GM12864 (cell line): Measurements from ENCODE around the gene MTNR1B.

Experiments
- DNase-seq: peaks from one replicate; pipeline ENCODE4 v3.0.0-alpha.2; 2011; ENCODE audit warnings: low read depth
- H3K4me3 ChIP-seq: 2 replicates; pipeline ENCODE4 v1.5.1; 2011; ENCODE audit warnings: mild to moderate bottlenecking, low read depth, low read length, control low read depth
- TF ChIP-seq, protein P1 (sequence below): IDR thresholded peaks from 2 replicates; pipeline ENCODE4 v1.5.1; 2011; ENCODE audit warnings: low read depth, mild to moderate bottlenecking, moderate library complexity, low read length, control low read depth, inconsistent platforms; ENCODE audit errors: missing control alignments

Gene MTNR1B

DNA sequence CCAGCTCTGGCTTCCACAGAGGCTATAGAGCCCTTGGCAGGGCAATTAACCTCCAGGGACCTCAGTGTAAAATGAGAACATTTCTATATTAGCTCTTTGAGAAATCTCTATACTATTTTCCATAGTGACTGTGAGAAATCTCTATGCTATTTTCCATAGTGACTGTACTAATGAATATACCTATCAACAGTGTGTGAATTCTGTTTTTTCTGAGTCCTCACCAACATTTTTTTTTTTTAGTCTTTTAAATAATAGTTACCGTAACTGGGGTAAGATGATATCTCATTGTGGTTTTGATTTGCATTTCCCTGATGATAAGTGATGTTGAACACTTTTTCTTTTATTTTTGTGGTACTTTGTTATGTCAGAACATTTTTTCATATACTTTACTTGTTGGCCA is 7.0 kb upstream of the MTNR1B start:
- no peak for DNase-seq
- H3K4me3 ChIP-seq = no peak overlapping the region
- TF ChIP-seq, protein P1, sequence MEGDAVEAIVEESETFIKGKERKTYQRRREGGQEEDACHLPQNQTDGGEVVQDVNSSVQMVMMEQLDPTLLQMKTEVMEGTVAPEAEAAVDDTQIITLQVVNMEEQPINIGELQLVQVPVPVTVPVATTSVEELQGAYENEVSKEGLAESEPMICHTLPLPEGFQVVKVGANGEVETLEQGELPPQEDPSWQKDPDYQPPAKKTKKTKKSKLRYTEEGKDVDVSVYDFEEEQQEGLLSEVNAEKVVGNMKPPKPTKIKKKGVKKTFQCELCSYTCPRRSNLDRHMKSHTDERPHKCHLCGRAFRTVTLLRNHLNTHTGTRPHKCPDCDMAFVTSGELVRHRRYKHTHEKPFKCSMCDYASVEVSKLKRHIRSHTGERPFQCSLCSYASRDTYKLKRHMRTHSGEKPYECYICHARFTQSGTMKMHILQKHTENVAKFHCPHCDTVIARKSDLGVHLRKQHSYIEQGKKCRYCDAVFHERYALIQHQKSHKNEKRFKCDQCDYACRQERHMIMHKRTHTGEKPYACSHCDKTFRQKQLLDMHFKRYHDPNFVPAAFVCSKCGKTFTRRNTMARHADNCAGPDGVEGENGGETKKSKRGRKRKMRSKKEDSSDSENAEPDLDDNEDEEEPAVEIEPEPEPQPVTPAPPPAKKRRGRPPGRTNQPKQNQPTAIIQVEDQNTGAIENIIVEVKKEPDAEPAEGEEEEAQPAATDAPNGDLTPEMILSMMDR = no peak

DNA sequence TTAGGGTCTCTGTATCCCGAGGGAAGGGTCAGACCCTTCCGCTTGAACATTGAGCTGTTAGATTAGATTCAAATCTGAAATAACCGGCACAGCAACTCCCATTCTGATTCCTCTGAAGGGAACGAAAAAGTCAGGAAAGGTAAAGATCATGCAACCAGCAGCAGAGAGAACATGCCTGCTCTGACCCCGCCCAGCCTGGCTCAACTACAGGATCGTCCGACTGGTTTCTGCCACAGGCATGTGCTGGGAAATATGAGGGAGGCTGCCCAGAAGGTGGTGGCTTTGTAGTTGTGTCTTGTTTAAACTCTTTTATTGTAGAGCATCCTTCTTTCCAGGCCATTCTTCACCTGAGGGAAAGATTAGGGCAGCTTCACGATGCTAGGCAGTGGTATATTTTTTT is 5.0 kb upstream of the MTNR1B start:
- H3K4me3 ChIP-seq = no peak overlapping the region
- TF ChIP-seq, protein P1 = no peak
- DNase-seq = no peak

DNA sequence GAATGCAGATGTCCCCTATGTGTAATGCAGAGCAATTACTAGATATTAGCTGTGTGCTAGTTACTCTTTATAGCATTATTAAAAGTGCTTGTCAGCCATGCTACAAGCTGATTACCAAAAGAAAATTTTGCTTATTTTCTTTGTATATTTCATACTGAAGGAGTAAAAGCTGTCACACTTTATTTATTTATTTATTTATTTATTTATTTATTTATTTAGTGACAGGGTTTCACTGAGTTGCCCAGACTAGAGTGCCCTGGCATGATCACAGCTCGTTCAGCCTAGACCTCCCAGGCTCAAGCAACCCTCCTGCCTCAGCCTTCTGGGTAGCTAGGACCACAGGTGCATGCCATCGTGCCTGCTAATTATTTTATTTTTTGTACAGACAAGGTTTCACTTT is 4.3 kb upstream of the MTNR1B start:
- no peak overlapping the region for H3K4me3 ChIP-seq
- TF ChIP-seq, protein P1 = no peak
- no peak for DNase-seq

- TF ChIP-seq, protein P1 = no peak
- DNase-seq = no peak
- no peak overlapping the region for H3K4me3 ChIP-seq
These were observed 2.3 kb upstream of the MTNR1B start for GRCh38 chr11:92967178-92967577.

DNA sequence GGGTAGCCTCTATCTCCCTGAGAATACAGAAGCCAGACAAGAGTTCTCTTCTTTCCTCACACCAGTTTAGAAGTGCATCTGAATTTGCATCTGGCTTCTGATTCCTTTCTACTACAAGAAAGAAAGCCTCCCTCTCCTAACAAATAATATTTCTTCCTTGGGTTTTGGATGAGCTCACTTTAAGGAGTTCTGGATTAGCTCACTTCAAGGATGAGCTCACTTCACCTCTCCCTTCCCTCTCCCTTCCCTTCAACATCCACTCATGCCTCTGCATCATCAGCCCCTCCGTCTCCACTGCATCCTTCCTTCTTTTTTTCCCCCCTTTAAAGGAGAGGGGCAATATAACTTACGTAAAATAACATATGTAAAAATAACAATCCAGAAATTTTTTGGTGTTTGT is 1.6 kb upstream of the MTNR1B start:
- TF ChIP-seq, protein P1 = no peak
- DNase-seq = no peak
- no peak overlapping the region for H3K4me3 ChIP-seq

DNA sequence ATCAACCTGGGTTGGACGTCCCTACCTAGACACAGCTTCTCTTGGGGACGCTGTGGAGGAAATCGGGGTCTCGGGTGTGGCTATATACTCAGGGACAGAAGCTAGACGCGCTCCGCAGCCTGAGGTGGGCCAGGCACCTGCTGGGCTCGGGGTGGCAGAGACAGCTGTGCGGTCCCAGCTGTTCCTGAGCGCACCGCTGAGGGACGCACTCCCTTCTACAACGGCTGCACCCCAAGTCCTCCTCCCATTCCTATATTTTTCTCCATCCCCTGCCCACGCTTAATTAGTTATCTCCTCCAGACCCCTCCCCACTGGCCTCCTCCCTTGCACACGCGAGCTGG is 188 bp upstream of the MTNR1B start:
- H3K4me3 ChIP-seq = no peak overlapping the region
- TF ChIP-seq, protein P1 = no peak
- DNase-seq = no peak

DNA sequence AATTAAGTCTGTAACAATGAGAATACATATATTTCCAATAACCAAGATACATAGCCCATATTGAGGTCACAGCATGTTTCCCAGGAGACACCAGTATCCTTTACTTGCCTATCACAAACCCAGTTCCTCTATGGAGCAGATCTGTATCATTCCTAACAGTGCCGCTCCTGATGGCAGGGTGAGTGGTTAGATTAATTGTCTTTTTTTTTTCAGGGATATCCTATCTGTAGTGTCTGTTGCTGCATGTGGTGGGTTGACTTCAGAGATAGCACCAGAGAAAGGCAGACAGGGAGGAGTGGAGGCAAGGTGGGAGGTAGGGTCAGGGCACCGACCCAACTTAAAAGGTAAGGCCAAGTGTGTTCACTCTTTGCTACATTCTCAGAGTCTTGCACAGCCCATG is 2.8 kb downstream of the MTNR1B start:
- no peak for DNase-seq
- TF ChIP-seq, protein P1 = no peak
- no peak overlapping the region for H3K4me3 ChIP-seq
